ENCODE data around the gene GARIN5A. TPM values are rescaled to one million over a fixed set of nuclear protein-coding genes. Genes with fewer than 3 reads are reported as not detected.

The GARIN5A gene
- total RNA-seq, 1 experiment from 2014 or later: 0.84 TPM

GRCh38 chr19:50519006-50519575 is 42.4 kb upstream of the GARIN5A start:
- no peak for TF ChIP-seq CTCF (conservative IDR thresholded peaks at IDR 0.05; ENCODE audit: low read depth, low read length)
- TF ChIP-seq EZH2 (IDR thresholded peaks at IDR 0.05; ENCODE audit: borderline replicate concordance, low read depth, low read length, poor library complexity, severe bottlenecking): no peak
- intact Hi-C loops (cut with micrococcal nuclease; ENCODE audit: unreplicated experiment): no loop called here
- POLR2A ChIA-PET (ENCODE audit: low non-redundant PET): no interaction called here

GRCh38 chr19:50518091-50519005 is 41.7 kb upstream of the GARIN5A start:
- Histone ChIP-seq H3K27me3 (replicated peaks; ENCODE audit: insufficient read depth, low read depth, low read length, poor library complexity) (no peaks in the 10 kb centered on the region), H3K9me3 (ENCODE audit: low read depth, low read length, poor library complexity, severe bottlenecking) (no peaks in the 10 kb centered on the region), H3K4me3 (ENCODE audit: low read depth, low read length, poor library complexity, severe bottlenecking) (no peak overlapping the region), H3K36me3 (ENCODE audit: insufficient read depth, low read length, poor library complexity, severe bottlenecking) (no peaks in the 10 kb centered on the region), H3K27ac (ENCODE audit: low read depth, low read length, poor library complexity, severe bottlenecking) (no peak overlapping the region), H3K4me1 (ENCODE audit: insufficient read depth, low read length, poor library complexity, severe bottlenecking) (no peaks in the 10 kb centered on the region)
- CTCF ChIA-PET: no interaction called here
- intact Hi-C loops (cut with micrococcal nuclease; ENCODE audit: unreplicated experiment): no loop called here
- no TSS peak for BruUV-seq (replicated peaks)
- no peak for DNase-seq (ENCODE audit: low spot score)
- POLR2A ChIA-PET (ENCODE audit: low non-redundant PET): no interaction called here
- TF ChIP-seq EZH2 (IDR thresholded peaks at IDR 0.05; ENCODE audit: borderline replicate concordance, low read depth, low read length, poor library complexity, severe bottlenecking): no peak
- peak; percentile 51 for TF ChIP-seq CTCF (conservative IDR thresholded peaks at IDR 0.05; ENCODE audit: low read depth, low read length)

More at GRCh38 chr19:50519006-50519575, 42.4 kb upstream of the GARIN5A start:
- Histone ChIP-seq H3K27ac (ENCODE audit: low read depth, low read length, poor library complexity, severe bottlenecking) (no peak overlapping the region), H3K27me3 (replicated peaks; ENCODE audit: insufficient read depth, low read depth, low read length, poor library complexity) (no peaks in the 10 kb centered on the region), H3K4me3 (ENCODE audit: low read depth, low read length, poor library complexity, severe bottlenecking) (no peak overlapping the region), H3K4me1 (ENCODE audit: insufficient read depth, low read length, poor library complexity, severe bottlenecking) (no peaks in the 10 kb centered on the region), H3K36me3 (ENCODE audit: insufficient read depth, low read length, poor library complexity, severe bottlenecking) (no peaks in the 10 kb centered on the region), H3K9me3 (ENCODE audit: low read depth, low read length, poor library complexity, severe bottlenecking) (no peaks in the 10 kb centered on the region)
- CTCF ChIA-PET: no interaction called here
- no peak for DNase-seq (ENCODE audit: low spot score)
- BruUV-seq (replicated peaks): no TSS peak

- H3K4me1 ChIP-seq (ENCODE audit: insufficient read depth, low read length, poor library complexity, severe bottlenecking): no peaks in the 10 kb centered on the region
- no peaks in the 10 kb centered on the region for H3K36me3 ChIP-seq (ENCODE audit: insufficient read depth, low read length, poor library complexity, severe bottlenecking)
- no peak for TF ChIP-seq CTCF (conservative IDR thresholded peaks at IDR 0.05; ENCODE audit: low read depth, low read length)
- TF ChIP-seq EZH2 (IDR thresholded peaks at IDR 0.05; ENCODE audit: borderline replicate concordance, low read depth, low read length, poor library complexity, severe bottlenecking): no peak
- no peak overlapping the region for H3K27ac ChIP-seq (ENCODE audit: low read depth, low read length, poor library complexity, severe bottlenecking)
- no peaks in the 10 kb centered on the region for H3K27me3 ChIP-seq (replicated peaks; ENCODE audit: insufficient read depth, low read depth, low read length, poor library complexity)
- H3K4me3 ChIP-seq (ENCODE audit: low read depth, low read length, poor library complexity, severe bottlenecking): no peak overlapping the region
- BruUV-seq (replicated peaks): no TSS peak
- no peak for DNase-seq (ENCODE audit: low spot score)
- intact Hi-C loops (cut with micrococcal nuclease; ENCODE audit: unreplicated experiment): no loop called here
- no peaks in the 10 kb centered on the region for H3K9me3 ChIP-seq (ENCODE audit: low read depth, low read length, poor library complexity, severe bottlenecking)
- POLR2A ChIA-PET (ENCODE audit: low non-redundant PET): no interaction called here
- CTCF ChIA-PET: no interaction called here
Measured at GRCh38 chr19:50517704-50518075, 41.0 kb upstream of the GARIN5A start.
